ENCODE measurements around the gene TMEM178B.

The TMEM178B gene

GRCh38 chr7:141466151-141466904, 392.5 kb downstream of the TMEM178B start:
- no peak for DNase-seq (ENCODE audit: low read depth in 3 of 3)

GRCh38 chr7:141468341-141468740, 394.5 kb downstream of the TMEM178B start:
- no peak for DNase-seq (ENCODE audit: low read depth in 3 of 3)

- DNase-seq (ENCODE audit: low read depth in 3 of 3): no peak
Observed at GRCh38 chr7:141475679-141476078, 401.8 kb downstream of the TMEM178B start.

- DNase-seq (ENCODE audit: low read depth in 3 of 3): no peak
Observed at GRCh38 chr7:141477865-141478264, 404.0 kb downstream of the TMEM178B start.

GRCh38 chr7:141478845-141479244, 405.0 kb downstream of the TMEM178B start:
- no peak for DNase-seq (ENCODE audit: low read depth in 3 of 3)

- DNase-seq (ENCODE audit: low read depth in 3 of 3): no peak
Observed at GRCh38 chr7:141480953-141481352, 407.1 kb downstream of the TMEM178B start.

- no peak for DNase-seq (ENCODE audit: low read depth in 3 of 3)
Observed at GRCh38 chr7:141481971-141482370, 408.1 kb downstream of the TMEM178B start.

GRCh38 chr7:141483044-141483443, 409.2 kb downstream of the TMEM178B start:
- no peak for DNase-seq (ENCODE audit: low read depth in 3 of 3)

GRCh38 chr7:141484907-141485306, 411.0 kb downstream of the TMEM178B start:
- DNase-seq (ENCODE audit: low read depth in 3 of 3): no peak

GRCh38 chr7:141486959-141487358, 413.1 kb downstream of the TMEM178B start:
- no peak for DNase-seq (ENCODE audit: low read depth in 3 of 3)

GRCh38 chr7:141490474-141490873, 416.6 kb downstream of the TMEM178B start:
- DNase-seq (ENCODE audit: low read depth in 3 of 3): no peak

GRCh38 chr7:141495057-141495456, 421.2 kb downstream of the TMEM178B start:
- DNase-seq (ENCODE audit: low read depth in 3 of 3): no peak

GRCh38 chr7:141497391-141497790, 423.5 kb downstream of the TMEM178B start:
- DNase-seq (ENCODE audit: low read depth in 3 of 3): no peak

GRCh38 chr7:141500608-141501007, 426.7 kb downstream of the TMEM178B start:
- DNase-seq (ENCODE audit: low read depth in 3 of 3): no peak

GRCh38 chr7:141501451-141501850, 427.6 kb downstream of the TMEM178B start:
- DNase-seq (ENCODE audit: low read depth in 3 of 3): no peak

- no peak for DNase-seq (ENCODE audit: low read depth in 3 of 3)
Observed at GRCh38 chr7:141511316-141511675, 437.4 kb downstream of the TMEM178B start.

GRCh38 chr7:141511676-141512396, 438.0 kb downstream of the TMEM178B start:
- DNase-seq (ENCODE audit: low read depth in 3 of 3): no peak

- DNase-seq (ENCODE audit: low read depth in 3 of 3): no peak
Observed at GRCh38 chr7:141512597-141512996, 438.7 kb downstream of the TMEM178B start.

GRCh38 chr7:141513720-141514119, 439.9 kb downstream of the TMEM178B start:
- DNase-seq (ENCODE audit: low read depth in 3 of 3): no peak

GRCh38 chr7:141515941-141516340, 442.1 kb downstream of the TMEM178B start:
- no peak for DNase-seq (ENCODE audit: low read depth in 3 of 3)

- DNase-seq (ENCODE audit: low read depth in 3 of 3): no peak
Observed at GRCh38 chr7:141519623-141520022, 445.8 kb downstream of the TMEM178B start.

GRCh38 chr7:141522657-141523342, 448.9 kb downstream of the TMEM178B start:
- DNase-seq (ENCODE audit: low read depth in 3 of 3): no peak

All from stimulated activated CD4-positive, alpha-beta T cell treated with anti-CD3 and anti-CD28 coated beads, TNF-alpha, amount 100 ng/mL, for 48 hours (primary cell).